ENCODE results near the gene KRTAP6-3. TPM values are rescaled to one million over a fixed set of nuclear protein-coding genes. Genes with fewer than 3 reads are reported as not detected.

Gene KRTAP6-3
- total RNA-seq, 1 donor from 2014 or later = not detected

DNA sequence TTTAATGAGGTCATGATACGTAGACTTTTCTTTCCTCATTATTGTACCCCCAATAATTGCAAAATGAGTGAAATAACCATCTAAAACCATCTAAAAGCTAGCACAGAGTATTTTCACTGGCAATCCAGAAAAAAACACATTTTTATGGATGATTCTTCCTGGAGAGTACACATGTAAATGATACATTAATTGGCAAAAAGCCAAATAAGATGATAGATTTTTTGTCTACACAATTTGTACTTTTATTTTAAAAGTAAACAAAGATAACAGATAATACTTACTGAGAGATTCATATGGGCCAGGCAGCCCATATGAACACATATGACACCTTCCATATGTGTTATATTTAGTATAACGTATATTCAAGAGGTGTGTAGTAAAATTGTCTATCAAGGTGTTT is 28.6 kb upstream of the KRTAP6-3 start:
- Mint-ChIP-seq H3K27ac (ENCODE audit: unreplicated experiment) (no peak overlapping the region), H3K27me3 (ENCODE audit: low read depth, unreplicated experiment) (no peaks in the 10 kb centered on the region), H3K4me3 (ENCODE audit: unreplicated experiment) (no peak overlapping the region), H3K36me3 (ENCODE audit: low read depth, unreplicated experiment) (no peaks in the 10 kb centered on the region), H3K9me3 (ENCODE audit: unreplicated experiment) (no peaks in the 10 kb centered on the region), H3K4me1 (ENCODE audit: low read depth, unreplicated experiment) (no peaks in the 10 kb centered on the region)
- Histone ChIP-seq H3K27ac (ENCODE audit: low read depth, low read length) (no peak overlapping the region), H3K4me1 (ENCODE audit: insufficient read depth, low read length) (no peaks in the 10 kb centered on the region), H3K4me2 (ENCODE audit: low read length) (no peak overlapping the region), H3K27me3 (ENCODE audit: insufficient read depth, low read length) (no peaks in the 10 kb centered on the region), H3K9ac (ENCODE audit: low read length) (no peak overlapping the region), H4K20me1 (ENCODE audit: insufficient read depth, low read length) (no peaks in the 10 kb centered on the region), H3K9me3 (ENCODE audit: insufficient read depth, low read depth, low read length) (no peaks in the 10 kb centered on the region), H2AFZ (ENCODE audit: low read depth, low read length) (no peak overlapping the region), H3K36me3 (ENCODE audit: insufficient read depth, low read length) (no peaks in the 10 kb centered on the region), H3K79me2 (ENCODE audit: insufficient read depth, low read length) (no peaks in the 10 kb centered on the region), H3K4me3 (ENCODE audit: insufficient read depth, low read depth, low read length) (no peak overlapping the region)
- no peak for TF ChIP-seq EZH2 (IDR thresholded peaks at IDR 0.05; ENCODE audit: insufficient read depth, low read length)
- TF ChIP-seq CTCF (IDR thresholded peaks at IDR 0.05; ENCODE audit: insufficient read depth, low read depth, low read length) = no peak
- FAIRE-seq = no peak
- no peak for DNase-seq (ENCODE audit: low read depth)

DNA sequence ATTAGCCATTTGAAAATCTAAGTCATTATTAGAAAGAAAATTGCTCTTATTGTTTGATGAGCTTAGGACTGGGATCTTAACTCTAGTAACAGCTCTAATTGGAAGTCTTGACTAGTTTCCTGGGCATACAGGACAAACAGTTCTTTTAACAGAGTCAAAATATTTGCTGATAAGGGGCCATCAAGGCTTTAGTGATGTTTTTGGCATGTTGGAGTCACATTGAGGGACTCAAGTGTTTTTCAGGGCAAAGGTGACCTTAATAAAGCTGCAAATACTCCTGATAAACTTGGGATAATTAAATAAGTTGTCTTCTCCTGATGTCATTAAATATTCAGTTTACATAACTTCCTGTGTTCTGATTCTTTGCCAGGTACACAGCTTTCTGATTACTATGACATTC is 24.6 kb upstream of the KRTAP6-3 start:
- DNase-seq (ENCODE audit: low read depth) = no peak
- Histone ChIP-seq H3K4me3 (ENCODE audit: insufficient read depth, low read depth, low read length) (no peak overlapping the region), H3K4me1 (ENCODE audit: insufficient read depth, low read length) (no peaks in the 10 kb centered on the region), H3K9ac (ENCODE audit: low read length) (no peak overlapping the region), H2AFZ (ENCODE audit: low read depth, low read length) (no peak overlapping the region), H3K79me2 (ENCODE audit: insufficient read depth, low read length) (no peaks in the 10 kb centered on the region), H4K20me1 (ENCODE audit: insufficient read depth, low read length) (no peaks in the 10 kb centered on the region), H3K4me2 (ENCODE audit: low read length) (no peak overlapping the region), H3K36me3 (ENCODE audit: insufficient read depth, low read length) (no peaks in the 10 kb centered on the region), H3K9me3 (ENCODE audit: insufficient read depth, low read depth, low read length) (peaks cover 3% of the 10 kb centered on the region), H3K27ac (ENCODE audit: low read depth, low read length) (no peak overlapping the region), H3K27me3 (ENCODE audit: insufficient read depth, low read length) (no peaks in the 10 kb centered on the region)
- H3K27ac Mint-ChIP-seq (ENCODE audit: unreplicated experiment) = no peak overlapping the region
- no peaks in the 10 kb centered on the region for H3K9me3 Mint-ChIP-seq (ENCODE audit: unreplicated experiment)
- no peaks in the 10 kb centered on the region for H3K36me3 Mint-ChIP-seq (ENCODE audit: low read depth, unreplicated experiment)
- H3K4me1 Mint-ChIP-seq (ENCODE audit: low read depth, unreplicated experiment) = no peaks in the 10 kb centered on the region
- no peak for FAIRE-seq
- TF ChIP-seq CTCF (IDR thresholded peaks at IDR 0.05; ENCODE audit: insufficient read depth, low read depth, low read length) = no peak
- no peak for TF ChIP-seq EZH2 (IDR thresholded peaks at IDR 0.05; ENCODE audit: insufficient read depth, low read length)
- H3K4me3 Mint-ChIP-seq (ENCODE audit: unreplicated experiment) = no peak overlapping the region
- H3K27me3 Mint-ChIP-seq (ENCODE audit: low read depth, unreplicated experiment) = no peaks in the 10 kb centered on the region

GRCh38 chr21:30577766-30578165 is 14.5 kb upstream of the KRTAP6-3 start:
- Mint-ChIP-seq H3K4me1 (ENCODE audit: low read depth, unreplicated experiment) (peaks cover 9% of the 10 kb centered on the region), H3K27ac (ENCODE audit: unreplicated experiment) (no peak overlapping the region), H3K27me3 (ENCODE audit: low read depth, unreplicated experiment) (no peaks in the 10 kb centered on the region), H3K36me3 (ENCODE audit: low read depth, unreplicated experiment) (no peaks in the 10 kb centered on the region), H3K9me3 (ENCODE audit: unreplicated experiment) (no peaks in the 10 kb centered on the region), H3K4me3 (ENCODE audit: unreplicated experiment) (no peak overlapping the region)
- H2AFZ ChIP-seq (ENCODE audit: low read depth, low read length) = no peak overlapping the region
- TF ChIP-seq EZH2 (IDR thresholded peaks at IDR 0.05; ENCODE audit: insufficient read depth, low read length) (no peak), CTCF (IDR thresholded peaks at IDR 0.05; ENCODE audit: insufficient read depth, low read depth, low read length) (no peak)
- DNase-seq (ENCODE audit: low read depth) = no peak
- no peak overlapping the region for H3K4me3 ChIP-seq (ENCODE audit: insufficient read depth, low read depth, low read length)
- no peaks in the 10 kb centered on the region for H3K4me1 ChIP-seq (ENCODE audit: insufficient read depth, low read length)
- H3K9ac ChIP-seq (ENCODE audit: low read length) = no peak overlapping the region
- H4K20me1 ChIP-seq (ENCODE audit: insufficient read depth, low read length) = no peaks in the 10 kb centered on the region
- H3K9me3 ChIP-seq (ENCODE audit: insufficient read depth, low read depth, low read length) = peaks cover 5% of the 10 kb centered on the region
- H3K36me3 ChIP-seq (ENCODE audit: insufficient read depth, low read length) = no peaks in the 10 kb centered on the region
- H3K4me2 ChIP-seq (ENCODE audit: low read length) = no peak overlapping the region
- H3K27ac ChIP-seq (ENCODE audit: low read depth, low read length) = no peak overlapping the region
- no peaks in the 10 kb centered on the region for H3K79me2 ChIP-seq (ENCODE audit: insufficient read depth, low read length)
- FAIRE-seq = no peak
- no peaks in the 10 kb centered on the region for H3K27me3 ChIP-seq (ENCODE audit: insufficient read depth, low read length)
